Endothelial cell of umbilical vein (primary cell): ENCODE results near the gene TSG101. TPM values are rescaled to one million over a fixed set of nuclear protein-coding genes. Genes with fewer than 3 reads are reported as not detected.

Experiments used
- BruUV-seq: library from RNA; stranded (reverse); fragments of 400-500 nt; replicated peaks from 2 replicates; lab custom pipeline; 2021; lab: Mats Ljungman, UMichigan
- CTCF ChIA-PET: fragments of 300-600, 350-600 bp; sonication (Branson Sonifier 250); formaldehyde crosslinking; loops from one replicate; lab custom pipeline; 2021; ENCODE audit warnings: antibody characterized with exemption, inconsistent platforms; lab: Charles Lee
- POLR2A ChIA-PET: fragments of 300-600, 350-600 bp; sonication (Branson Sonifier 250); formaldehyde crosslinking; loops from one replicate; lab custom pipeline; 2021; ENCODE audit warnings: antibody characterized with exemption, inconsistent platforms; lab: Charles Lee
- DNase-seq: peaks from one replicate; pipeline ENCODE4 v3.0.0-alpha.2; 2011; ENCODE audit warnings: low read depth, low spot score
- FAIRE-seq: peaks from 2 replicates; lab custom pipeline; 2011; peaks lifted over from hg19 to GRCh38; lab: Jason Lieb, UNC
- H2AFZ ChIP-seq: 2 replicates; pipeline ENCODE4 v1.6.0; 2012; ENCODE audit warnings: low read depth, low read length, control low read depth, inconsistent platforms
- H3K27ac ChIP-seq: 2 replicates; pipeline ENCODE4 v1.5.1; 2011; ENCODE audit warnings: low read depth, mild to moderate bottlenecking, control low read depth, low read length, moderate library complexity; ENCODE audit not compliant: insufficient read depth
- H3K27me3 ChIP-seq, 2 experiments: 2 replicates each; pipeline versions ENCODE4 v1.6.0 to v1.6.1; 2011; ENCODE audit warnings: low read length in 2 of 2, mixed read lengths in 1 of 2; ENCODE audit not compliant: control insufficient read depth in 2 of 2, insufficient read depth in 2 of 2
- H3K36me3 ChIP-seq, 2 experiments: 2 replicates in 1 of 2; 3 replicates in 1 of 2; pipeline ENCODE4 v1.5.1; 2011; ENCODE audit warnings: low read length in 2 of 2, mild to moderate bottlenecking in 1 of 2, moderate library complexity in 1 of 2; ENCODE audit not compliant: control insufficient read depth in 2 of 2, insufficient read depth in 2 of 2; ENCODE audit errors: extremely low read depth in 1 of 2
- H3K4me1 ChIP-seq: 3 replicates; pipeline ENCODE4 v1.5.1; 2011; ENCODE audit warnings: mild to moderate bottlenecking, low read length; ENCODE audit not compliant: control insufficient read depth, insufficient read depth; ENCODE audit errors: extremely low read depth
- H3K4me2 ChIP-seq: 2 replicates; pipeline ENCODE4 v1.6.1; 2011; ENCODE audit warnings: low read length, control low read depth, mixed read lengths; ENCODE audit not compliant: insufficient read depth
- H3K4me3 ChIP-seq, 3 experiments: fragments of 200-600 bp in 1 of 3; sonication (generic), shearing (Covaris generic) in 1 of 3; replicated peaks in 1 of 3; 2 replicates each; pipeline ENCODE4 v1.5.1; 2011 to 2016; ENCODE audit warnings: control low read depth in 3 of 3, low read length in 3 of 3, mild to moderate bottlenecking in 2 of 3, inconsistent platforms in 1 of 3, low read depth in 1 of 3, moderate library complexity in 1 of 3; ENCODE audit not compliant: insufficient read depth in 1 of 3
- H3K79me2 ChIP-seq: 2 replicates; pipeline ENCODE4 v1.6.0; 2012; ENCODE audit warnings: low read length, inconsistent platforms; ENCODE audit not compliant: control insufficient read depth, insufficient read depth
- H3K9ac ChIP-seq: replicated peaks from 2 replicates; pipeline ENCODE3; 2011; ENCODE audit warnings: low read length, control low read depth; ENCODE audit not compliant: insufficient read depth; ENCODE audit errors: extremely low read depth
- H3K9me1 ChIP-seq: replicated peaks from 3 replicates; pipeline ENCODE4 v1.6.0; 2011; ENCODE audit warnings: mild to moderate bottlenecking, low read length; ENCODE audit not compliant: control insufficient read depth, insufficient read depth; ENCODE audit errors: extremely low read depth
- H3K9me3 ChIP-seq: replicated peaks from 2 replicates; pipeline ENCODE4 v1.5.1; 2012; ENCODE audit warnings: low read length, inconsistent platforms; ENCODE audit not compliant: control insufficient read depth, insufficient read depth
- H4K20me1 ChIP-seq: replicated peaks from 2 replicates; pipeline ENCODE3; 2011; ENCODE audit warnings: mild to moderate bottlenecking, low read length; ENCODE audit not compliant: control insufficient read depth, insufficient read depth; ENCODE audit errors: extremely low read depth
- EZH2 ChIP-seq: IDR thresholded peaks from 2 replicates; pipeline ENCODE4 v1.6.1; 2012; ENCODE audit warnings: borderline replicate concordance, low read depth, mild to moderate bottlenecking, moderate library complexity, low read length, inconsistent platforms; ENCODE audit not compliant: severe bottlenecking
- FOS ChIP-seq: IDR thresholded peaks from 2 replicates; pipeline ENCODE4 v1.6.1; 2011; ENCODE audit warnings: mild to moderate bottlenecking, low read length, moderate library complexity, borderline replicate concordance; ENCODE audit not compliant: insufficient read depth
- GATA2 ChIP-seq: IDR thresholded peaks from 2 replicates; pipeline ENCODE4 v1.7.0; 2011; ENCODE audit warnings: low read depth, mild to moderate bottlenecking, moderate library complexity, mixed read lengths, low read length; ENCODE audit not compliant: insufficient read length, insufficient read depth
- JUN ChIP-seq: IDR thresholded peaks from 2 replicates; pipeline ENCODE4 v1.6.1; 2011; ENCODE audit warnings: borderline replicate concordance, low read depth; ENCODE audit not compliant: insufficient read length, insufficient read depth
- MYC ChIP-seq: IDR thresholded peaks from one replicate; pipeline ENCODE4 v1.6.1; 2011; ENCODE audit warnings: mild to moderate bottlenecking, low read depth, low read length
- POLR2A ChIP-seq: IDR thresholded peaks from 2 replicates; pipeline ENCODE4 v1.6.1; 2012; ENCODE audit warnings: low read depth, mild to moderate bottlenecking, control low read depth, low read length
- POLR2AphosphoS5 ChIP-seq: IDR thresholded peaks from 2 replicates; pipeline ENCODE4 v1.6.1; 2012; ENCODE audit warnings: low read depth, mild to moderate bottlenecking, control low read depth, low read length, moderate library complexity; ENCODE audit not compliant: insufficient read depth
- dilution Hi-C: fragments of 300-500 bp; cut with MboI; formaldehyde crosslinking; loops from one replicate; pipeline ENCODE4 v1.15.0; 2019; ENCODE audit warnings: low sequenced_read_pairs; ENCODE audit not compliant: extremely low pct_ligation_motif_present
- intact Hi-C: fragments of 100-400 bp; cut with micrococcal nuclease; formaldehyde crosslinking; loops from one replicate; pipeline ENCODE4 v1.10.0; 2022
- polyA plus RNA-seq, 4 experiments: library from polyadenylated mRNA; depleted of rRNA in 3 of 4; stranded (reverse) in 3 of 4; unstranded in 1 of 4; fragments of >200 nt; gene quantifications; 2 replicates each; pipeline versions ENCODE4 v1.2.1 to v1.2.3, GENCODE V29; 2011 to 2012; ENCODE audit warnings: missing spikeins in 1 of 4
- total RNA-seq: library from RNA; stranded (reverse); gene quantifications from 2 replicates; pipeline ENCODE4 v1.2.3, GENCODE V29; 2021
- TF ChIP-seq, protein P1 (sequence below), 2 donors: IDR thresholded peaks; 1 replicate in 1 of 2; 2 replicates in 1 of 2; pipeline ENCODE4 v1.5.1; 2011; ENCODE audit warnings: low read length in 2 of 2, mild to moderate bottlenecking in 2 of 2, moderate library complexity in 2 of 2, control low read depth in 1 of 2, inconsistent platforms in 1 of 2, low read depth in 1 of 2; ENCODE audit not compliant: insufficient read depth in 1 of 2; ENCODE audit errors: extremely low read depth in 1 of 2
- TF ChIP-seq, protein P2 (sequence below): IDR thresholded peaks from 2 replicates; pipeline ENCODE4 v1.6.1; 2011; ENCODE audit not compliant: insufficient read depth, insufficient read length

TSG101 gene
- total and polyA plus RNA-seq, 2 donors (not counting 3 experiments of a cell fraction or from before 2014, with no cell fraction given) = 41.3 to 163 TPM

DNA sequence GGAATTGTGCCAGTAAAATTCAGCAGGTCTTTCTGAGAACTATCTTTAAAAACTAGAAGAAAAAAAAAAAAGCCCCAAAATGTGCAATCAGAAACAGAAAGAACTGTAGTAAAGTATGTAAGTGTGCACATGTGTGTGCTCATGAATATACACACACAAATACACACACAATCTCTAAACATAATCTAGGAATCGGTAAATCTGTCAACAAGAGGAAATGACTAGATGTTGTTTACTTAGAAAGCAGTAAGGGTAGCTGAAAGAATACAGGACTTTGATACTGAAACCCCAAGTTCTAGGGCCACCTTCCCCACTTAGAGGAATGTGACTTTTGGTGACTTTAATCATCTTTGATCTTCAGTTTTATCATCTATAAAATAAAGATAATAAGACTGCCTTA lies 48.6 kb upstream of the TSG101 start:
- Histone ChIP-seq H3K27ac (no peak overlapping the region), H3K4me2 (no peak overlapping the region), H3K4me1 (peaks cover 12% of the 10 kb centered on the region), H3K36me3 (no peaks in the 10 kb centered on the region), H3K79me2 (no peaks in the 10 kb centered on the region), H4K20me1 (no peaks in the 10 kb centered on the region), H3K9me3 (no peaks in the 10 kb centered on the region), H3K9ac (no peak overlapping the region), H3K27me3 (no peaks in the 10 kb centered on the region), H2AFZ (no peak overlapping the region), H3K4me3 (no peak overlapping the region), H3K9me1 (no peaks in the 10 kb centered on the region)
- FAIRE-seq (no peak), DNase-seq (peak; percentile 67)
- CTCF ChIA-PET = no interaction called here
- BruUV-seq = no TSS peak
- dilution Hi-C loops = no loop called here
- intact Hi-C loops = loop anchor here (5.0 kb wide), 1 partner anchor 1807 kb away; no protein-coding TSS in a partner anchor
- POLR2A ChIA-PET = no interaction called here
- TF ChIP-seq, protein P1, sequence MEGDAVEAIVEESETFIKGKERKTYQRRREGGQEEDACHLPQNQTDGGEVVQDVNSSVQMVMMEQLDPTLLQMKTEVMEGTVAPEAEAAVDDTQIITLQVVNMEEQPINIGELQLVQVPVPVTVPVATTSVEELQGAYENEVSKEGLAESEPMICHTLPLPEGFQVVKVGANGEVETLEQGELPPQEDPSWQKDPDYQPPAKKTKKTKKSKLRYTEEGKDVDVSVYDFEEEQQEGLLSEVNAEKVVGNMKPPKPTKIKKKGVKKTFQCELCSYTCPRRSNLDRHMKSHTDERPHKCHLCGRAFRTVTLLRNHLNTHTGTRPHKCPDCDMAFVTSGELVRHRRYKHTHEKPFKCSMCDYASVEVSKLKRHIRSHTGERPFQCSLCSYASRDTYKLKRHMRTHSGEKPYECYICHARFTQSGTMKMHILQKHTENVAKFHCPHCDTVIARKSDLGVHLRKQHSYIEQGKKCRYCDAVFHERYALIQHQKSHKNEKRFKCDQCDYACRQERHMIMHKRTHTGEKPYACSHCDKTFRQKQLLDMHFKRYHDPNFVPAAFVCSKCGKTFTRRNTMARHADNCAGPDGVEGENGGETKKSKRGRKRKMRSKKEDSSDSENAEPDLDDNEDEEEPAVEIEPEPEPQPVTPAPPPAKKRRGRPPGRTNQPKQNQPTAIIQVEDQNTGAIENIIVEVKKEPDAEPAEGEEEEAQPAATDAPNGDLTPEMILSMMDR (IDR thresholded peaks at IDR 0.05; ENCODE audit: extremely low read depth in 1 of 2, insufficient read depth in 1 of 2, low read depth in 1 of 2, low read length in 2 of 2) = no peak
- no peak for TF ChIP-seq POLR2A
- no peak for TF ChIP-seq FOS
- no peak for TF ChIP-seq JUN
- TF ChIP-seq GATA2 = no peak
- no peak for TF ChIP-seq MYC
- no peak for TF ChIP-seq POLR2AphosphoS5
- TF ChIP-seq, protein P2, sequence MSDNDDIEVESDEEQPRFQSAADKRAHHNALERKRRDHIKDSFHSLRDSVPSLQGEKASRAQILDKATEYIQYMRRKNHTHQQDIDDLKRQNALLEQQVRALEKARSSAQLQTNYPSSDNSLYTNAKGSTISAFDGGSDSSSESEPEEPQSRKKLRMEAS = no peak
- TF ChIP-seq EZH2 = no peak
